DND-41 (cell line): ENCODE measurements around the gene ARMC7.

Experiments
- ATAC-seq: fragments of 200-7000 bp; cut with Tn5 transposase; 3 replicates; pipeline ENCODE4 v1.9.1; 2021; ENCODE audit warnings: low read depth; ENCODE audit not compliant: insufficient read depth
- DNase-seq: peaks from one replicate; pipeline ENCODE4 v3.0.0-alpha.2; 2020
- H2AFZ ChIP-seq: 2 replicates; pipeline ENCODE4 v1.6.0; 2012; ENCODE audit warnings: low read depth, low read length
- H3K27ac ChIP-seq: 2 replicates; pipeline ENCODE4 v1.5.1; 2012; ENCODE audit warnings: low read length, inconsistent platforms
- H3K27me3 ChIP-seq: fragments of 200-600 bp; sonication (generic); 2 replicates; pipeline ENCODE4 v1.6.0; 2012; ENCODE audit warnings: low read length, mild to moderate bottlenecking, inconsistent platforms; ENCODE audit not compliant: insufficient read depth, poor library complexity
- H3K36me3 ChIP-seq: 2 replicates; pipeline ENCODE4 v1.5.1; 2012; ENCODE audit warnings: low read length, inconsistent platforms; ENCODE audit not compliant: insufficient read depth
- H3K4me1 ChIP-seq: 2 replicates; pipeline ENCODE4 v1.5.1; 2012; ENCODE audit warnings: mild to moderate bottlenecking, low read length; ENCODE audit not compliant: insufficient read depth
- H3K4me2 ChIP-seq: 2 replicates; pipeline ENCODE4 v1.6.0; 2012; ENCODE audit warnings: mild to moderate bottlenecking, moderate library complexity, low read length, inconsistent platforms; ENCODE audit not compliant: insufficient read depth
- H3K4me3 ChIP-seq, 2 experiments: fragments of 200-600 bp in 1 of 2; shearing (Covaris generic) in 1 of 2; 2 replicates each; pipeline ENCODE4 v1.5.1; 2012 to 2016; ENCODE audit warnings: inconsistent platforms in 2 of 2, low read length in 2 of 2, mild to moderate bottlenecking in 2 of 2, low read depth in 1 of 2, moderate library complexity in 1 of 2
- H3K79me2 ChIP-seq: 2 replicates; pipeline ENCODE4 v1.6.0; 2012; ENCODE audit warnings: low read length, inconsistent platforms; ENCODE audit not compliant: insufficient read depth
- H3K9ac ChIP-seq: 2 replicates; pipeline ENCODE4 v1.6.0; 2012; ENCODE audit warnings: low read depth, mild to moderate bottlenecking, inconsistent platforms, low read length, moderate library complexity
- H3K9me3 ChIP-seq: 2 replicates; pipeline ENCODE4 v1.5.1; 2012; ENCODE audit warnings: low read length, moderate library complexity, mild to moderate bottlenecking, inconsistent platforms; ENCODE audit not compliant: insufficient read depth, severe bottlenecking
- H4K20me1 ChIP-seq: 2 replicates; pipeline ENCODE4 v1.6.0; 2012; ENCODE audit warnings: low read length; ENCODE audit not compliant: insufficient read depth
- CTCF ChIP-seq: IDR thresholded peaks from 2 replicates; pipeline ENCODE4 v1.5.1; 2012; ENCODE audit warnings: borderline replicate concordance, low read length, moderate library complexity, mild to moderate bottlenecking; ENCODE audit not compliant: poor library complexity, severe bottlenecking; ENCODE audit errors: extremely low read depth
- EZH2 ChIP-seq: IDR thresholded peaks from 3 replicates; pipeline ENCODE4 v1.6.1; 2012; ENCODE audit warnings: borderline replicate concordance, low read depth, mild to moderate bottlenecking, moderate library complexity, low read length, inconsistent platforms; ENCODE audit not compliant: severe bottlenecking

Gene ARMC7

GRCh38 chr17:75142236-75142971 lies 32.6 kb downstream of the ARMC7 start:
- no peak overlapping the region for H3K4me2 ChIP-seq
- H4K20me1 ChIP-seq = no peaks in the 10 kb centered on the region; the same call in 1 of the 2 replicates
- no peak overlapping the region for H3K27ac ChIP-seq
- H2AFZ ChIP-seq = no peak overlapping the region
- peaks cover 36% of the 10 kb centered on the region for H3K79me2 ChIP-seq
- H3K9ac ChIP-seq = no peak overlapping the region
- H3K4me3 ChIP-seq = no peak overlapping the region
- ATAC-seq = no peak
- H3K36me3 ChIP-seq = peaks cover 94% of the 10 kb centered on the region
- H3K4me1 ChIP-seq = peaks cover 14% of the 10 kb centered on the region; the same call in 1 of the 2 replicates
- DNase-seq = no peak
- TF ChIP-seq CTCF (no peak), EZH2 (no peak)
- H3K9me3 ChIP-seq = no peaks in the 10 kb centered on the region
- no peaks in the 10 kb centered on the region for H3K27me3 ChIP-seq

GRCh38 chr17:75144816-75145512 lies 35.2 kb downstream of the ARMC7 start:
- Histone ChIP-seq H3K4me2 (no peak overlapping the region), H3K9ac (no peak overlapping the region), H3K36me3 (peaks cover 92% of the 10 kb centered on the region), H2AFZ (no peak overlapping the region), H3K4me1 (peaks cover 14% of the 10 kb centered on the region; the same call in 1 of the 2 replicates), H3K27ac (no peak overlapping the region), H3K79me2 (peaks cover 54% of the 10 kb centered on the region), H4K20me1 (peaks cover 14% of the 10 kb centered on the region; the same call in 1 of the 2 replicates), H3K4me3 (no peak overlapping the region), H3K9me3 (no peaks in the 10 kb centered on the region), H3K27me3 (no peaks in the 10 kb centered on the region)
- ATAC-seq = no peak
- TF ChIP-seq EZH2 (no peak), CTCF (no peak)
- DNase-seq = no peak

GRCh38 chr17:75146592-75146991 lies 36.8 kb downstream of the ARMC7 start:
- peaks cover 16% of the 10 kb centered on the region; the same call in 1 of the 2 replicates for H4K20me1 ChIP-seq
- TF ChIP-seq CTCF (no peak), EZH2 (no peak)
- H3K27me3 ChIP-seq = no peaks in the 10 kb centered on the region
- no peak overlapping the region for H3K27ac ChIP-seq
- DNase-seq = no peak
- H3K36me3 ChIP-seq = peaks cover 78% of the 10 kb centered on the region
- ATAC-seq = no peak
- no peak overlapping the region for H3K4me3 ChIP-seq
- H3K9me3 ChIP-seq = no peaks in the 10 kb centered on the region
- H2AFZ ChIP-seq = no peak overlapping the region
- peaks cover 62% of the 10 kb centered on the region for H3K79me2 ChIP-seq
- peaks cover 13% of the 10 kb centered on the region for H3K4me1 ChIP-seq
- H3K9ac ChIP-seq = no peak overlapping the region
- H3K4me2 ChIP-seq = no peak overlapping the region
